Measurements from ENCODE around the gene PSMB9. TPM values are rescaled to one million over a fixed set of nuclear protein-coding genes. Genes with fewer than 3 reads are reported as not detected.
A peak's percentile ranks its signal among the peaks of the same experiment; 100 is the strongest.

Gene PSMB9
- total and polyA plus RNA-seq, 12 donors: 13.4 to 69.8 (median 40.4) TPM

DNA sequence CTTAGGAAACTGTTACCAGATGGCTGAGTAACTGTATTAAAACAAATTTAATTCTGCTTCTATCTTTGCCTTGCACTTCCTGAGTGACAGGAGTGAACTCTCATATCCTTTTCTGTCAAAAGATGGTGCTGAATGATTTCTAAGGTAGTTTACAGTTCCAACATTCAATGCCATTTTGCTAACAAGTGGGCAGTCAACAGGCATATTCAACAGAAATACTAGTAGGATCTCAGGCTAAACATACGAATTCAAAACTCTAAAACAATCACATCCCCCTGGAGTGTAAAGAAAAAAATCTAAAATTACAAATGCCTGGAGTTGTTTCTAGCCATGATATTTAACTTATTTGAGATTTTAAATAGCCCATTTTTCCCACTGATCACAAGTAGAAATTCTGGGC, 6.7 kb downstream of the PSMB9 start:
- Histone ChIP-seq H3K36me3 (replicated peaks in 1 of 2) (peaks cover 0 to 25% of the 10 kb centered on the region in 2 donors), H3K4me3 (no peak overlapping the region), H3K27ac (no peak overlapping the region), H3K27me3 (no peaks in the 10 kb centered on the region), H3K4me1 (replicated peaks in 1 of 2) (no peaks in the 10 kb centered on the region), H3K9me3 (replicated peaks in 1 of 3) (no peaks in the 10 kb centered on the region)
- intact Hi-C loops (cut with DNase I): no loop called here
- DNase-seq: no peak
- whole genome bisulfite sequencing, 4 donors: 83 to 98% (median 88%) methylated on average over 1 of the region's 1 CpG
- TF ChIP-seq, protein P1, sequence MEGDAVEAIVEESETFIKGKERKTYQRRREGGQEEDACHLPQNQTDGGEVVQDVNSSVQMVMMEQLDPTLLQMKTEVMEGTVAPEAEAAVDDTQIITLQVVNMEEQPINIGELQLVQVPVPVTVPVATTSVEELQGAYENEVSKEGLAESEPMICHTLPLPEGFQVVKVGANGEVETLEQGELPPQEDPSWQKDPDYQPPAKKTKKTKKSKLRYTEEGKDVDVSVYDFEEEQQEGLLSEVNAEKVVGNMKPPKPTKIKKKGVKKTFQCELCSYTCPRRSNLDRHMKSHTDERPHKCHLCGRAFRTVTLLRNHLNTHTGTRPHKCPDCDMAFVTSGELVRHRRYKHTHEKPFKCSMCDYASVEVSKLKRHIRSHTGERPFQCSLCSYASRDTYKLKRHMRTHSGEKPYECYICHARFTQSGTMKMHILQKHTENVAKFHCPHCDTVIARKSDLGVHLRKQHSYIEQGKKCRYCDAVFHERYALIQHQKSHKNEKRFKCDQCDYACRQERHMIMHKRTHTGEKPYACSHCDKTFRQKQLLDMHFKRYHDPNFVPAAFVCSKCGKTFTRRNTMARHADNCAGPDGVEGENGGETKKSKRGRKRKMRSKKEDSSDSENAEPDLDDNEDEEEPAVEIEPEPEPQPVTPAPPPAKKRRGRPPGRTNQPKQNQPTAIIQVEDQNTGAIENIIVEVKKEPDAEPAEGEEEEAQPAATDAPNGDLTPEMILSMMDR (IDR thresholded peaks at IDR 0.05): no peak
- no peak for TF ChIP-seq POLR2A (IDR thresholded peaks at IDR 0.05)

DNA sequence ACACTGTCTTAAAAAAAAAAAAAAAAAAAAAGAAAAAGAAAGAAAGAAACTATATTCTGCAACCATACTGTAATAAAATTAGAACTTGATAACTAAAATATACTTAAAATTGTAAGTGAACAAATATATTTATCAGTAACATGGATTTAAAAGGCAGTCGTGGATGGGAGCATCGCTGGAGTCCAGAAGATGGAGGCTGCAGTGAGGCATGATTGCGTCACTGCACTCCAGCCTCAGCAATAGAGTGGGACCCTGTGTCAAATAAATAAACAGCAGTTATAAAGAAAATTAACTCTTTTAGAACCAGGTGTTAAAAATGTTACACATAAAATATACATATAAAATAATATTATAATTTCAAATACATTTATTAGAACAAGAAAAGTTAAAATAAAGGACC, 8.7 kb downstream of the PSMB9 start:
- peaks cover 0 to 22% of the 10 kb centered on the region in 2 donors for H3K36me3 ChIP-seq (replicated peaks in 1 of 2)
- H3K27me3 ChIP-seq: no peaks in the 10 kb centered on the region
- DNase-seq: no peak
- TF ChIP-seq, protein P1 (IDR thresholded peaks at IDR 0.05): no peak
- TF ChIP-seq POLR2A (IDR thresholded peaks at IDR 0.05): no peak
- WGBS, 4 donors: 74 to 83% (median 79%) methylated on average over 3 of the region's 3 CpGs
- no peak overlapping the region for H3K27ac ChIP-seq
- H3K9me3 ChIP-seq (replicated peaks in 1 of 3): no peaks in the 10 kb centered on the region
- intact Hi-C loops (cut with DNase I): no loop called here
- H3K4me1 ChIP-seq (replicated peaks in 1 of 2): peaks cover 0 to 5% of the 10 kb centered on the region in 2 donors
- no peak overlapping the region for H3K4me3 ChIP-seq

DNA sequence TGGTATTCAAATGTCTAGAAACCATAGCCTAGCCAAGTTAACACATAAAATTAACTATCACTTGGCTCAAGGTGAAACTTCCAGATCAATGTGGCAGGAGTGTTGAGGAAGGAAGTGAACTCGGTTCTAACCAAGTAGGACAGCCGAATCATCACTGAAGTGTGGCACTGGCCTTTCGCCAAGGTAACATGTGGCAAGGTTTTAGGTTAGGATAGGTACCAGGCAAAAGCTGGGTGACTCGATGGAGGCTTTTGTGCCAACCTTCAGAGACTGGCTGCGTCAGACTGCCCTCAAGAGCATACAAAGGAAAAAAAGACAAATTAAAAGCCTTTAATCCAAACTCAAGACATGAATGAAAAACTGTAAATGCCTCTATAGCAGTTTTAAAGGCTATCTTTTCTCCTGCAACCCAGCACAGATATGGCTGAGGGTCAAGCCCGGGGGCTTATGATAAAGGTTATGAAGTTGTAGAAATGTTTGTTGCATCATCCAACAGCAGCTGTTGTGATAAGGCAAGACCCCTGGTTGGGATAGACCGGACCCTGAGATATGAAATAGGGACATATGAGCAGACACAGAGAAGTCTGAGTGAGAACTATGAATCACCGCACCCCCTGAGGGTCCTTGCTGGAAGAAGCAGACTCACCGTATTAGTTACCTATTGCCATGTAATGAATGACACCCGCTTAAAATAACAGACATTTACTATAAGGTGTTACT, 11.9 kb downstream of the PSMB9 start:
- intact Hi-C loops (cut with DNase I): loop anchor here in 1 of 2 donors (5.0 kb wide), 1 partner anchor 39 kb away; no protein-coding TSS in a partner anchor
- Histone ChIP-seq H3K27me3 (peaks cover 8% of the 10 kb centered on the region), H3K36me3 (replicated peaks in 1 of 2) (no peaks in the 10 kb centered on the region), H3K4me3 (no peak overlapping the region), H3K27ac (no peak overlapping the region), H3K4me1 (replicated peaks in 1 of 2) (peaks cover 0 to 9% of the 10 kb centered on the region in 2 donors), H3K9me3 (replicated peaks in 1 of 3) (no peaks in the 10 kb centered on the region)
- no peak for TF ChIP-seq POLR2A (IDR thresholded peaks at IDR 0.05)
- TF ChIP-seq, protein P1 (IDR thresholded peaks at IDR 0.05): no peak
- WGBS, 4 donors: 58 to 66% (median 65%) methylated on average over 10 of the region's 10 CpGs
- no peak for DNase-seq

DNA sequence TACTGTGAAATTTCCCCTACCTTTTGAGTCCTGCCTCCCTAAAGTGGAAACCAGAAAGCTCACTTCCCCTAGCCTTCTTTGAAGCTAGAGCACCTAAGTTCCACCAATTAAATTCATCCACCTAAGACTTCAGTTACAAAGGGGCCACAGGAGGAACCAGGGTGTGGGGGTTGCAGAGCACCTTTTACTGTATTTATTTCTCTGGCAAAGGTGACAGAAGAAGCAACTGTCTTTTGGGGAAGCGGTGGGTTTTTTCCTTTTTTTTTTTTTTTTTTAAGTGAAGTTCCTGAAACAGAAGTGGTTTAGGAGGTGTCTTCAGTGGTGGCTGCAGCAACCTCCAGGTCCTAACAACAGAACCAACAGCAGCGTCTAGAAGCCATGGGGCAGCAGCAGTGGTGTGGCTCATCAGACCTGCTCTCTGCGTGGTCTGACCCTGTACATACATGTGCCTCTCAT, 13.1 kb downstream of the PSMB9 start:
- 43 to 51% (median 50%) methylated on average over 3 of the region's 3 CpGs for WGBS, 4 donors
- Histone ChIP-seq H3K27ac (no peak overlapping the region), H3K4me1 (replicated peaks in 1 of 2) (peaks cover 0 to 9% of the 10 kb centered on the region in 2 donors), H3K4me3 (no peak overlapping the region), H3K36me3 (replicated peaks in 1 of 2) (no peaks in the 10 kb centered on the region), H3K9me3 (replicated peaks in 1 of 3) (no peaks in the 10 kb centered on the region), H3K27me3 (peaks cover 8% of the 10 kb centered on the region)
- DNase-seq: peak in 1 of 7 donors; percentile 25
- TF ChIP-seq POLR2A (IDR thresholded peaks at IDR 0.05): no peak
- TF ChIP-seq, protein P1 (IDR thresholded peaks at IDR 0.05): no peak
- intact Hi-C loops (cut with DNase I): loop anchor here in 1 of 2 donors (5.0 kb wide), 1 partner anchor 40 kb away; no protein-coding TSS in a partner anchor
